K562 (cell line): Measurements from ENCODE around the gene CDYL. TPM values are rescaled to one million over a fixed set of nuclear protein-coding genes. Genes with fewer than 3 reads are reported as not detected.

ENCODE experiments used
- ARID1B ChIP-seq: fragments of 450-650 bp; IDR thresholded peaks from 2 replicates; pipeline ENCODE4 v1.6.1; 2016; ENCODE audit warnings: antibody characterized with exemption, mild to moderate bottlenecking, inconsistent platforms
- BHLHE40 ChIP-seq: IDR thresholded peaks from 2 replicates; pipeline ENCODE4 v1.6.1; 2011; ENCODE audit warnings: low read length, improper control_type of control experiment
- EGR1 ChIP-seq: fragments of 450-650 bp; conservative IDR thresholded peaks from 2 replicates; pipeline ENCODE4 v1.6.1; 2017; ENCODE audit warnings: mild to moderate bottlenecking
- FOSL1 ChIP-seq: fragments of 200-800 bp; sonication (Bioruptor generic); conservative IDR thresholded peaks from 2 replicates; pipeline ENCODE4 v1.6.1; 2016; ENCODE audit warnings: missing genetic modification characterization, missing compliant biosample characterization
- FOXP4 ChIP-seq: sonication (generic); formaldehyde crosslinking; IDR thresholded peaks from 2 replicates; pipeline ENCODE4 v1.8.0; 2022; ENCODE audit warnings: mild to moderate bottlenecking, missing genetic modification reagents, borderline replicate concordance
- GTF2A2 ChIP-seq: IDR thresholded peaks from 2 replicates; pipeline ENCODE4 v1.6.1; 2016; ENCODE audit warnings: mild to moderate bottlenecking, missing genetic modification characterization, missing compliant biosample characterization
- GTF2B ChIP-seq: IDR thresholded peaks from 2 replicates; pipeline ENCODE4 v1.6.1; 2011; ENCODE audit not compliant: insufficient read length; ENCODE audit errors: extremely low read depth
- MAFG ChIP-seq: fragments of 450-650 bp; conservative IDR thresholded peaks from 2 replicates; pipeline ENCODE4 v1.6.1; 2016; ENCODE audit warnings: missing genetic modification characterization, missing compliant biosample characterization
- PML ChIP-seq: IDR thresholded peaks from 2 replicates; pipeline ENCODE4 v1.6.1; 2012; ENCODE audit warnings: low read length, inconsistent platforms
- PYGO2 ChIP-seq: fragments of 450-650 bp; IDR thresholded peaks from 2 replicates; pipeline ENCODE4 v1.6.1; 2016; ENCODE audit warnings: mild to moderate bottlenecking, missing genetic modification characterization, moderate library complexity, missing compliant biosample characterization
- SOX6 ChIP-seq: fragments of 450-650 bp; IDR thresholded peaks from 2 replicates; pipeline ENCODE4 v1.6.1; 2014; ENCODE audit warnings: mild to moderate bottlenecking
- ZBTB43 ChIP-seq: sonication (generic); formaldehyde crosslinking; IDR thresholded peaks from 2 replicates; pipeline ENCODE4 v1.8.0; 2023; ENCODE audit warnings: mild to moderate bottlenecking, missing genetic modification reagents
- ZNF143 ChIP-seq: sonication (generic); formaldehyde crosslinking; IDR thresholded peaks from 2 replicates; pipeline ENCODE4 v1.9.0; 2022; ENCODE audit warnings: mild to moderate bottlenecking, missing genetic modification reagents
- polyA plus RNA-seq, 8 experiments: library from polyadenylated mRNA; depleted of rRNA in 4 of 8; stranded (reverse) in 5 of 8; unstranded in 3 of 8; fragments of >200 nt; fragmentation: Nextera tagmentation in 2 of 8; fragmentation: Illumina TruSeq in 1 of 8; extraction: Ambion mirVana in 2 of 8; extraction: Trizol in 1 of 8; gene quantifications; 2 replicates each; pipeline versions ENCODE4 v1.2.1 to v1.2.3, GENCODE V29; 2011 to 2014; ENCODE audit warnings: inconsistent platforms in 1 of 8, missing spikeins in 1 of 8
- total RNA-seq, 7 experiments: library from RNA; depleted of rRNA in 6 of 7; stranded (reverse); fragments of >200 nt in 6 of 7; fragmentation: Illumina TruSeq in 2 of 7; extraction: Trizol in 2 of 7; gene quantifications; 2 replicates each; pipeline versions ENCODE4 v1.2.1 to v1.2.3, GENCODE V29; 2011 to 2021; ENCODE audit warnings: low replicate concordance in 1 of 7
- TF ChIP-seq, protein P1 (sequence below): fragments of 250-450 bp; sonication (Bioruptor Pico); IDR thresholded peaks from 2 replicates; pipeline ENCODE4 v1.8.0; 2022; ENCODE audit warnings: moderate library complexity, mild to moderate bottlenecking, inconsistent platforms
- TF ChIP-seq, protein P2 (sequence below), 2 experiments: fragments of 450-650 bp; conservative IDR thresholded peaks; 2 replicates each; pipeline ENCODE4 v1.6.1; 2017; ENCODE audit warnings: mild to moderate bottlenecking in 2 of 2, moderate library complexity in 2 of 2
- TF ChIP-seq, protein P3 (sequence below): sonication (generic); IDR thresholded peaks from 2 replicates; pipeline ENCODE4 v1.6.1; 2016
- TF ChIP-seq, protein P4 (sequence below), 2 experiments: fragments of 450-650 bp in 1 of 2; sonication (generic) in 1 of 2; formaldehyde crosslinking in 1 of 2; IDR thresholded peaks in 1 of 2; conservative IDR thresholded peaks in 1 of 2; 2 replicates each; pipeline versions ENCODE4 v1.6.1 to v1.8.1; 2016 to 2023; ENCODE audit warnings: mild to moderate bottlenecking in 2 of 2, moderate library complexity in 2 of 2, inconsistent platforms in 1 of 2, missing genetic modification reagents in 1 of 2

CDYL gene
- total and polyA plus RNA-seq, 9 of the 15 experiments (the other 6 are each of a cell fraction or from before 2014, with no cell fraction given), result 8.1 to 45.8 (median 40.8) TPM

- TF ChIP-seq FOXP4 (CRISPR knock-in tag), result 0 out of 2 replicates have a peak, but pooled peaks have one; percentile 23
- TF ChIP-seq MAFG, result 0 out of 2 replicates have a peak, but pooled peaks have one; percentile 19
- 0 out of 2 replicates have a peak, but pooled peaks have one; percentile 32 for TF ChIP-seq ARID1B
- TF ChIP-seq BHLHE40, result peak; percentile 47; the same call in 1 of the 2 replicates
- TF ChIP-seq, protein P1, sequence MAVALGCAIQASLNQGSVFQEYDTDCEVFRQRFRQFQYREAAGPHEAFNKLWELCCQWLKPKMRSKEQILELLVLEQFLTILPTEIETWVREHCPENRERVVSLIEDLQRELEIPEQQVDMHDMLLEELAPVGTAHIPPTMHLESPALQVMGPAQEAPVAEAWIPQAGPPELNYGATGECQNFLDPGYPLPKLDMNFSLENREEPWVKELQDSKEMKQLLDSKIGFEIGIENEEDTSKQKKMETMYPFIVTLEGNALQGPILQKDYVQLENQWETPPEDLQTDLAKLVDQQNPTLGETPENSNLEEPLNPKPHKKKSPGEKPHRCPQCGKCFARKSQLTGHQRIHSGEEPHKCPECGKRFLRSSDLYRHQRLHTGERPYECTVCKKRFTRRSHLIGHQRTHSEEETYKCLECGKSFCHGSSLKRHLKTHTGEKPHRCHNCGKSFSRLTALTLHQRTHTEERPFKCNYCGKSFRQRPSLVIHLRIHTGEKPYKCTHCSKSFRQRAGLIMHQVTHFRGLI (CRISPR knock-in tag), result no peak
- TF ChIP-seq GTF2A2 (tag), result no peak
- TF ChIP-seq, protein P2, sequence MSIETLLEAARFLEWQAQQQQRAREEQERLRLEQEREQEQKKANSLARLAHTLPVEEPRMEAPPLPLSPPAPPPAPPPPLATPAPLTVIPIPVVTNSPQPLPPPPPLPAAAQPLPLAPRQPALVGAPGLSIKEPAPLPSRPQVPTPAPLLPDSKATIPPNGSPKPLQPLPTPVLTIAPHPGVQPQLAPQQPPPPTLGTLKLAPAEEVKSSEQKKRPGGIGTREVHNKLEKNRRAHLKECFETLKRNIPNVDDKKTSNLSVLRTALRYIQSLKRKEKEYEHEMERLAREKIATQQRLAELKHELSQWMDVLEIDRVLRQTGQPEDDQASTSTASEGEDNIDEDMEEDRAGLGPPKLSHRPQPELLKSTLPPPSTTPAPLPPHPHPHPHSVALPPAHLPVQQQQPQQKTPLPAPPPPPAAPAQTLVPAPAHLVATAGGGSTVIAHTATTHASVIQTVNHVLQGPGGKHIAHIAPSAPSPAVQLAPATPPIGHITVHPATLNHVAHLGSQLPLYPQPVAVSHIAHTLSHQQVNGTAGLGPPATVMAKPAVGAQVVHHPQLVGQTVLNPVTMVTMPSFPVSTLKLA (conservative IDR thresholded peaks at IDR 0.05), result peak; percentile 66 to 72; a peak in 2 of 4 replicates
- TF ChIP-seq GTF2B, result no peak
- TF ChIP-seq SOX6, result peak; percentile 24; the same call in 1 of the 2 replicates
- TF ChIP-seq, protein P3, sequence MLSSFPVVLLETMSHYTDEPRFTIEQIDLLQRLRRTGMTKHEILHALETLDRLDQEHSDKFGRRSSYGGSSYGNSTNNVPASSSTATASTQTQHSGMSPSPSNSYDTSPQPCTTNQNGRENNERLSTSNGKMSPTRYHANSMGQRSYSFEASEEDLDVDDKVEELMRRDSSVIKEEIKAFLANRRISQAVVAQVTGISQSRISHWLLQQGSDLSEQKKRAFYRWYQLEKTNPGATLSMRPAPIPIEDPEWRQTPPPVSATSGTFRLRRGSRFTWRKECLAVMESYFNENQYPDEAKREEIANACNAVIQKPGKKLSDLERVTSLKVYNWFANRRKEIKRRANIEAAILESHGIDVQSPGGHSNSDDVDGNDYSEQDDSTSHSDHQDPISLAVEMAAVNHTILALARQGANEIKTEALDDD, result peak; percentile 91
- no peak for TF ChIP-seq PYGO2 (tag)
- peak; percentile 75; the same call in 1 of the 2 replicates for TF ChIP-seq ZBTB43 (CRISPR knock-in tag)
- no peak for TF ChIP-seq PML
- 0 out of 2 replicates have a peak, but pooled peaks have one; percentile 22 for TF ChIP-seq ZNF143 (CRISPR knock-in tag)
- TF ChIP-seq EGR1, result peak; percentile 22; the same call in 1 of the 2 replicates
- TF ChIP-seq, protein P4, sequence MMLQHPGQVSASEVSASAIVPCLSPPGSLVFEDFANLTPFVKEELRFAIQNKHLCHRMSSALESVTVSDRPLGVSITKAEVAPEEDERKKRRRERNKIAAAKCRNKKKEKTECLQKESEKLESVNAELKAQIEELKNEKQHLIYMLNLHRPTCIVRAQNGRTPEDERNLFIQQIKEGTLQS (IDR thresholded peaks at IDR 0.05), result peak; percentile 56
- TF ChIP-seq, protein P4 (CRISPR knock-in tag; conservative IDR thresholded peaks at IDR 0.05), result no peak
- TF ChIP-seq FOSL1 (tag), result peak; percentile 87
Observed at GRCh38 chr6:4853782-4854511, 77.7 kb downstream of the CDYL start (continued).
